GM19372 (cell line): ENCODE measurements around the gene RRP9.

Source experiments
- ATAC-seq: cut with Tn5 transposase; IDR thresholded peaks from one replicate; pipeline ENCODE4 v1.9.1; 2021; ENCODE audit warnings: mild to moderate bottlenecking, low read depth, moderate library complexity; ENCODE audit not compliant: unreplicated experiment

The RRP9 gene

GRCh38 chr3:51958603-51959521 lies 17.2 kb upstream of the RRP9 start:
- no peak for ATAC-seq

GRCh38 chr3:51957520-51958205 lies 16.0 kb upstream of the RRP9 start:
- ATAC-seq = no peak

GRCh38 chr3:51955893-51956770 lies 14.4 kb upstream of the RRP9 start:
- peak; percentile 61 for ATAC-seq

- ATAC-seq = no peak
Measured at GRCh38 chr3:51955175-51955892, 13.6 kb upstream of the RRP9 start, which contains the start of gene GPR62. GPR62 (plus strand) TSS chr3:51955381; CDS start chr3:51955653, 272 bp downstream.

GRCh38 chr3:51954713-51955112 lies 13.0 kb upstream of the RRP9 start:
- no peak for ATAC-seq

- no peak for ATAC-seq
Measured at GRCh38 chr3:51954105-51954504, 12.4 kb upstream of the RRP9 start.

GRCh38 chr3:51953445-51953844 lies 11.7 kb upstream of the RRP9 start:
- no peak for ATAC-seq

- no peak for ATAC-seq
Measured at GRCh38 chr3:51950899-51951298, 9.2 kb upstream of the RRP9 start.

GRCh38 chr3:51949121-51949520 lies 7.4 kb upstream of the RRP9 start:
- no peak for ATAC-seq

GRCh38 chr3:51948016-51948580 lies 6.4 kb upstream of the RRP9 start:
- no peak for ATAC-seq

- no peak for ATAC-seq
Measured at GRCh38 chr3:51947215-51947900, 5.7 kb upstream of the RRP9 start.

- no peak for ATAC-seq
Measured at GRCh38 chr3:51946796-51947195, 5.1 kb upstream of the RRP9 start.

- no peak for ATAC-seq
Measured at GRCh38 chr3:51945926-51946705, 4.4 kb upstream of the RRP9 start.

- ATAC-seq = no peak
Measured at GRCh38 chr3:51945031-51945840, 3.5 kb upstream of the RRP9 start.

- ATAC-seq = no peak
Measured at GRCh38 chr3:51944451-51945021, 2.8 kb upstream of the RRP9 start.

- ATAC-seq = no peak
Measured at GRCh38 chr3:51943451-51944391, 2.0 kb upstream of the RRP9 start.
